PFSK-1 (cell line): ENCODE data around the gene PARD6A.

Source experiments
- FOXP2 ChIP-seq: optimal IDR thresholded peaks from 2 replicates; pipeline ENCODE3; 2011; ENCODE audit warnings: borderline replicate concordance, control low read depth, inconsistent platforms; ENCODE audit not compliant: insufficient read depth; ENCODE audit errors: extremely low read length, extremely low read depth
- POLR2AphosphoS5 ChIP-seq: IDR thresholded peaks from 2 replicates; pipeline ENCODE4 v1.6.1; 2012; ENCODE audit warnings: low read depth, mild to moderate bottlenecking, control low read depth, low read length, moderate library complexity
- SIN3A ChIP-seq: IDR thresholded peaks from 2 replicates; pipeline ENCODE4 v1.6.1; 2012; ENCODE audit warnings: mild to moderate bottlenecking, low read length, moderate library complexity, borderline replicate concordance; ENCODE audit not compliant: insufficient read depth
- TAF1 ChIP-seq: IDR thresholded peaks from 2 replicates; pipeline ENCODE4 v1.6.1; 2012; ENCODE audit warnings: low read length, control low read depth, borderline replicate concordance; ENCODE audit not compliant: insufficient read depth
- TF ChIP-seq, protein P1 (sequence below), 2 experiments: IDR thresholded peaks; 2 replicates each; pipeline versions ENCODE4 v1.6.1 to v1.8.0; 2011 to 2012; ENCODE audit warnings: low read depth in 2 of 2, low read length in 2 of 2, control low read depth in 1 of 2, inconsistent platforms in 1 of 2, mild to moderate bottlenecking in 1 of 2, moderate library complexity in 1 of 2; ENCODE audit not compliant: insufficient read depth in 1 of 2

PARD6A gene

DNA sequence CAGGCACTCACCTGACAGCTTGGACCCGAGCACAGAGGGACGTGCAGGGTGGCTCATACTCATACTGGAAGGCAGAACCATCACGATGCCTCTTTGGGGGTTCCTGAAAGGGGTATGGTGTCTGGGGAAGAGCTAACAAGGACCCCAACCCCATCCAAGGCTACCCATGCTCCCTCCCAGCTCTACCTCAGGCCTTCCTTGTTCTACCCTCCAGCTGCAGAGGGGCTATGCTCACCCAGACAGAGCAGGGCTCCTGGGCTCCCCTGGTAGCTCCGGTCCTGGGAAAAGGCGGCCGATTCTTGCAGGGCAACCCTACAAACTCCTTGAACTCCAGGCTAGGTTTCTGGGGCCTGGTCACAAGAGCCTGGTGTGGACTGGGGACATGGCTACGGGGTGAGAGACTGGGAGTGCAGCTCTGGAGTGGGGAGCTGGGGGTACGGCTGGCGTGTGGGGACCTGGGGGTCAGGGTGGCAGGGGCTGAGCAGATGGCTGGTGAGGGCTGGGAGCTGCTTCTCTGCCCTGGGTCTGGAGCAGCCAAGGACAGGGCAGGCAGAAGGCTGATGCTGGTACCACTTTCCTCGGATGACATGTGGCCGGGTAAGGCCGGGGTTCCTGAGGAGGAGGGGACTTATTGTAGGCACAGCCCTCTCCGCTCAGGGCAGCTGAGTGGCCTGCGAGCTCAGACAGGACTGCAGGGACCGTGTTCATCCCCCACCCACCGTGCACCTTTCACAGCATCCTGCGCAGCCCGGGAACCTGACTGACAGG, 2.8 kb upstream of the PARD6A start:
- TF ChIP-seq, protein P1, sequence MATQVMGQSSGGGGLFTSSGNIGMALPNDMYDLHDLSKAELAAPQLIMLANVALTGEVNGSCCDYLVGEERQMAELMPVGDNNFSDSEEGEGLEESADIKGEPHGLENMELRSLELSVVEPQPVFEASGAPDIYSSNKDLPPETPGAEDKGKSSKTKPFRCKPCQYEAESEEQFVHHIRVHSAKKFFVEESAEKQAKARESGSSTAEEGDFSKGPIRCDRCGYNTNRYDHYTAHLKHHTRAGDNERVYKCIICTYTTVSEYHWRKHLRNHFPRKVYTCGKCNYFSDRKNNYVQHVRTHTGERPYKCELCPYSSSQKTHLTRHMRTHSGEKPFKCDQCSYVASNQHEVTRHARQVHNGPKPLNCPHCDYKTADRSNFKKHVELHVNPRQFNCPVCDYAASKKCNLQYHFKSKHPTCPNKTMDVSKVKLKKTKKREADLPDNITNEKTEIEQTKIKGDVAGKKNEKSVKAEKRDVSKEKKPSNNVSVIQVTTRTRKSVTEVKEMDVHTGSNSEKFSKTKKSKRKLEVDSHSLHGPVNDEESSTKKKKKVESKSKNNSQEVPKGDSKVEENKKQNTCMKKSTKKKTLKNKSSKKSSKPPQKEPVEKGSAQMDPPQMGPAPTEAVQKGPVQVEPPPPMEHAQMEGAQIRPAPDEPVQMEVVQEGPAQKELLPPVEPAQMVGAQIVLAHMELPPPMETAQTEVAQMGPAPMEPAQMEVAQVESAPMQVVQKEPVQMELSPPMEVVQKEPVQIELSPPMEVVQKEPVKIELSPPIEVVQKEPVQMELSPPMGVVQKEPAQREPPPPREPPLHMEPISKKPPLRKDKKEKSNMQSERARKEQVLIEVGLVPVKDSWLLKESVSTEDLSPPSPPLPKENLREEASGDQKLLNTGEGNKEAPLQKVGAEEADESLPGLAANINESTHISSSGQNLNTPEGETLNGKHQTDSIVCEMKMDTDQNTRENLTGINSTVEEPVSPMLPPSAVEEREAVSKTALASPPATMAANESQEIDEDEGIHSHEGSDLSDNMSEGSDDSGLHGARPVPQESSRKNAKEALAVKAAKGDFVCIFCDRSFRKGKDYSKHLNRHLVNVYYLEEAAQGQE (IDR thresholded peaks at IDR 0.05; ENCODE audit: insufficient read depth in 1 of 2, low read depth in 2 of 2, low read length in 2 of 2) = no peak
- no peak for TF ChIP-seq TAF1
- no peak for TF ChIP-seq FOXP2
- no peak for TF ChIP-seq SIN3A
- no peak for TF ChIP-seq POLR2AphosphoS5

DNA sequence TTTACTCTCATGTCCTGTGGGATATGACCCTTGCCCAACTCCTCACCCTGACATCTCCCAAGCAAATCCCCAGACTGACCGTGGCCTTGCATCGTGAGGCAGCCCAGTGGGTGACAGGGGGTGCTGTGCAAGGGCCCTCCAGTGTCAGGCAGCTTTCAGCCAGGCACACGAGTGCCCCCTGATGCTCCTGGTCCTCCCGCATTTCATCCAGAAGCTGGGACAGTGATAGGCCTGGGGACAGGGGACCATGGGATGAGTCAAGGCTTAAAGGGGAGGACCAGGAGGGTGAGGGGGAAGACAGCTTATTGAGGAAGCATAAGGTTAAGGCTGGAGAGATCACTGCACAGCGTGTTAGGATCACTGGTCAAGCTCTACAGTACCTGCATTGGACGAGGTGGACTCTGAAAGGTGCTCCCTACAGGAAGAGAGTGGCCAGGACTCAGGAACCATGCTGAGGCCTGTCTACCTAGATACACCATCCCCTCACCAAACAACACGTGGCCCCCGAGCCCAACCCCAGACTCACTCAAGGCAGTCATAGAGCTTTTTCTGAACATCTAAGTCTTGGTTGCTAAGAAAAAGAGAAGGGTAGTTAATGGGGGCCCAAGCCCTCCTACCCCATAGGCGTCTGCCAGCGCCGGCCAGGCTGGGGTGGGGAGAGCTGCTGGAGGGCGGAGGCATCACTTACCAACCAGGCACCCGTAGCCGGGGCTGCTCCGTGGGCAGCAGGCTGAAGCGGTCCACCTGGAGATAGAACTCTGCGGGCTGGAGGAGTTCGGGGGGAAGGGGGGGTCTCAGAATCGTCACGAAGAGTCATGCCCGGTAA, 1.7 kb upstream of the PARD6A start:
- TF ChIP-seq, protein P1 (IDR thresholded peaks at IDR 0.05; ENCODE audit: insufficient read depth in 1 of 2, low read depth in 2 of 2, low read length in 2 of 2) = no peak
- TF ChIP-seq FOXP2 (no peak), POLR2AphosphoS5 (no peak), TAF1 (no peak)

DNA sequence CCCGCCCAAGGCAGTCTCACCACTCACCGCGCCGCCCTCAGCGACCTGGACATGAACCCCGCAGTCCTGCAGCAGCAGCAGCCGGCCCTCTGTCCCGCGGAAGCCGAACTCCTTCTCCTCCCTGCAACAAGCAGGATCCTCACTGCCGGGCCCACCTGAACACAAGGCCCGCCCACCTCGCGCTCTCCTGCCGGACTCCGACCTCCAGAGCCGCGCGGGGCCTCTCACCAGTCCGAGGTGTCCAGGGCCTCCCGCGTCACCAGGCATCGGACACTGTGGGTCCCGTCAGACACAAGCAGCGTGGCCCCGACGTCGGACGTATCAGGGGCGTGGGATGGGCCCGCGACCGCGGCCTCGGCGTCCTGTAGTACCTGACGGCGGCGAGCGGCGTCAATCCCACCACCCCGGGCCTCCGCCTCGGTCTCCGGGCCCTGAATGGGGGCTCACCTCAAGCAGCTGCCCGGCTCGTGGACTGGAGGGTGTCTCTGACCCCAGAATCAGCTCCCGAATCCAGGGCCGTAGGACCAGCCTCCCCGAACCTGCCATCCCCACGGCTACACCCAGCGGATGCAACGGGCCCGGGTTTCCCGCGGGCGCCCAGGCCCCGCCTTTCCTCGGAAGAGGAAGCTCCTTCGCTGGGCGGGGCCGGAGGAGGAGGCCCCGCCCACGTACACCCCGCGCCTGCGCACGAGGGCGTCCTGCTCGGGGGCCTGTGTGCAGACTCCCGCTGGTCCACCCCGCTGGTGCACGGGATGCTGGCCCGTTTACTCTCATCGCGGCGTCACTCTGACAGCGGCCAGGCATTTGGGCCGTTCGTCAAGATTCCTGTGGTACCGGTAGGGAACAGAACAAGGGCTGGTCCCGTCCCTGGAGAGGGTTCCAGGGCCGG, 841 bp upstream of the PARD6A start, which contains the start of gene ACD:
TSS of gene ACD (minus strand) at position 586 of the 889 bp plus-strand sequence. CDS start at position 546, 40 bp downstream.
- TF ChIP-seq POLR2AphosphoS5 (peak; percentile 86), SIN3A (no peak)
- TF ChIP-seq, protein P1 (IDR thresholded peaks at IDR 0.05; ENCODE audit: insufficient read depth in 1 of 2, low read depth in 2 of 2, low read length in 2 of 2) = peak in 1 of 2 experiments; percentile 40; a peak in 1 of 4 replicates

- TF ChIP-seq POLR2AphosphoS5 (no peak), SIN3A (peak; percentile 53; the same call in 1 of the 2 replicates), TAF1 (no peak), FOXP2 (no peak)
- TF ChIP-seq, protein P1 (IDR thresholded peaks at IDR 0.05; ENCODE audit: insufficient read depth in 1 of 2, low read depth in 2 of 2, low read length in 2 of 2) = peak; percentile 75 to 93
These were observed 471 bp downstream of the PARD6A start for GRCh38 chr16:67661101-67661761.
